GM19372 (cell line): ENCODE measurements around the gene JAM3.

Experiments
- ATAC-seq: cut with Tn5 transposase; IDR thresholded peaks from one replicate; pipeline ENCODE4 v1.9.1; 2021; ENCODE audit warnings: mild to moderate bottlenecking, low read depth, moderate library complexity; ENCODE audit not compliant: unreplicated experiment

Gene JAM3

DNA sequence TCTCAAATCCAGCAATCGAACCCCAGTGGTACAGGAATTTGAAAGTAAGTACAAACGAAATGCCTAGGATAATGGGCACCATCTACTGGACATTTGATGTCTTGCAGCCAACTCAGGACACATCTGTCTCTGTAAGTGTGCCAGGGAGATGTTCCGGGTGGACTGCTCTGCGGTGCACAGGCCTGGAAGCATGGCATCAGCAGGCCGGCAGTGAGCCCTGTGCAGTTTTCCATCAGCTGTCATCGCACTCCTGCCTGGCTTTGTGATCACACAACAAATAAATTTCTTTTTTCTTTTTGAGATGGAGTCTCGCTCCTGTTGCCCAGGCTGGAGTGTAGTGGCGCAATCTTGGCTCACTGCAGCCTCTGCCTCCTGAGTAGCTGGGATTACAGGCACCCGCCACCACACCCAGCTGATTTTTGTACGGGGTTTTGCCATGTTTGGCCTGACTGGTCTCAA lies 71.0 kb downstream of the JAM3 start:
- peak; percentile 79 for ATAC-seq

- ATAC-seq = no peak
Measured at GRCh38 chr11:134140961-134141490, 72.2 kb downstream of the JAM3 start.

GRCh38 chr11:134142536-134142935 lies 73.7 kb downstream of the JAM3 start:
- no peak for ATAC-seq

DNA sequence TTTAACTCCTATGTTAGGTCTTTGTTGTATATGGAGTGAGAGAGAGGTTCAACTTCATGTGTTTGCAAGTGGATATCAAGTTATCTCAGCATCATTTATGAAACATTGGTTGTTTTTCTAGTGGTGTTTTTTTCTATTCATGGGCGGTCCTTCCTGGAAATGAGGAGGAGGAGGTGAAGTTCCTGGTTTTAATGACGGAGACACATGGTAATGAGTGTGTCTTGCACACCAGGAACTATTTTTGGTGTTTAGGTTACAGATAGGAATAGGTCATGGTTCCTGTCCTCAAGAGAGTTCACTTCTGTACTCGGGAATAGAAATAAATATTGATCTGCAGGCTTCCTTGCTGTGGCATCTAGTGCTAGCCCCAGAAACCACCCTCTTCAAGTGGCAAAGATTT lies 74.9 kb downstream of the JAM3 start:
- ATAC-seq = no peak

GRCh38 chr11:134144744-134145143 lies 75.9 kb downstream of the JAM3 start:
- ATAC-seq = no peak

DNA sequence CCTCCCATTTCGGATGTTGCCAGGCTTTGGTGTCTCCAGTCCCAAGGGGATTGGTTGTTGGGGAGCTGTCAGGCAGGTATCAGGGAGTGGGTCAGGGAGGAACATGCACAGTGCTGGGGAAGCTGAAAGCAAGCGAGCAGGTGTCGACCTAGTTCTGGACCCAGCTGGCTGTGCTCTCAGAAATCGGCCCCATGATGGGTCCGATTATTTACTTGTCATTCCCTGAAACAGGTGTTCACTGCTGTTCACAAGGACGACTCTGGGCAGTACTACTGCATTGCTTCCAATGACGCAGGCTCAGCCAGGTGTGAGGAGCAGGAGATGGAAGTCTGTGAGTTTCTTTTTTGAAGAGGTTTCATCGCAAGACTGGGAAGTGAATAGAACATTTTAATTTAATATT lies 76.8 kb downstream of the JAM3 start:
- ATAC-seq = no peak

GRCh38 chr11:134146598-134146997 lies 77.7 kb downstream of the JAM3 start:
- ATAC-seq = no peak

GRCh38 chr11:134149371-134149770 lies 80.5 kb downstream of the JAM3 start:
- no peak for ATAC-seq

DNA sequence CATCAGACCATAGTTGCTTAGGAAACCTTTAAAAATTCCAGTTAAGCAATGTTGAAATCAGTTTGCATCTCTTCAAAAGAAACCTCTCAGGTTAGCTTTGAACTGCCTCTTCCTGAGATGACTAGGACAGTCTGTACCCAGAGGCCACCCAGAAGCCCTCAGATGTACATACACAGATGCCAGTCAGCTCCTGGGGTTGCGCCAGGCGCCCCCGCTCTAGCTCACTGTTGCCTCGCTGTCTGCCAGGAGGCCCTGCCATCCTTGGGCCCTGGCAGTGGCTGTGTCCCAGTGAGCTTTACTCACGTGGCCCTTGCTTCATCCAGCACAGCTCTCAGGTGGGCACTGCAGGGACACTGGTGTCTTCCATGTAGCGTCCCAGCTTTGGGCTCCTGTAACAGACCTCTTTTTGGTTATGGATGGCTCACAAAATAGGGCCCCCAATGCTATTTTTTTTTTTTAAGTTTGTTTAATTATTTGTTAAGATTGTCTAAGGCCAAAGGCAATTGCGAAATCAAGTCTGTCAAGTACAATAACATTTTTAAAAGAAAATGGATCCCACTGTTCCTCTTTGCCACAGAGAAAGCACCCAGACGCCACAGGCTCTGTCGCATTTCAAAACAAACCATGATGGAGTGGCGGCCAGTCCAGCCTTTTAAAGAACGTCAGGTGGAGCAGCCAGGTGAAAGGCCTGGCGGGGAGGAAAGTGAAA lies 81.5 kb downstream of the JAM3 start:
- ATAC-seq = no peak

DNA sequence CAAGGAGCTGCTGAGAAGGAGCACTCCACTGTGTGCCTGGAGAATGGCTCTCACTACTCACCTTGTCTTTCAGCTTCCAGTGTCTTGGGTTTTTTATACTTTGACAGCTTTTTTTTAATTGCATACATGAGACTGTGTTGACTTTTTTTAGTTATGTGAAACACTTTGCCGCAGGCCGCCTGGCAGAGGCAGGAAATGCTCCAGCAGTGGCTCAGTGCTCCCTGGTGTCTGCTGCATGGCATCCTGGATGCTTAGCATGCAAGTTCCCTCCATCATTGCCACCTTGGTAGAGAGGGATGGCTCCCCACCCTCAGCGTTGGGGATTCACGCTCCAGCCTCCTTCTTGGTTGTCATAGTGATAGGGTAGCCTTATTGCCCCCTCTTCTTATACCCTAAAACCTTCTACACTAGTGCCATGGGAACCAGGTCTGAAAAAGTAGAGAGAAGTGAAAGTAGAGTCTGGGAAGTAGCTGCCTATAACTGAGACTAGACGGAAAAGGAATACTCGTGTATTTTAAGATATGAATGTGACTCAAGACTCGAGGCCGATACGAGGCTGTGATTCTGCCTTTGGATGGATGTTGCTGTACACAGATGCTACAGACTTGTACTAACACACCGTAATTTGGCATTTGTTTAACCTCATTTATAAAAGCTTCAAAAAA lies 82.3 kb downstream of the JAM3 start:
- no peak for ATAC-seq

DNA sequence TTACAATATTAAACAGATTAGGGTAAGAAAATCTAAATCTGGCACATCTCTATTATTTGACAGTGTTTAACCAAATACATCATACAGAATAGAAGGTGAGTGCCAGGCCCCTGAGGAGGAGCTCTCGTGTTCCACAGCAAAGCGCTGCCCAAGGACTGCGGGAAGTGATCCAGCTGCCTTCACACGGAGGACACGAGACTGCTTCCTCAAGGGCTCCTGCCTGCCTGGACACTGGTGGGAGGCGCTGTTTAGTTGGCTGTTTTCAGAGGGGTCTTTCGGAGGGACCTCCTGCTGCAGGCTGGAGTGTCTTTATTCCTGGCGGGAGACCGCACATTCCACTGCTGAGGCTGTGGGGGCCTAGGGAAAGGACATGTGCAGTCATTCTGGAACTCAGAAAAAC lies 83.8 kb downstream of the JAM3 start:
- no peak for ATAC-seq

DNA sequence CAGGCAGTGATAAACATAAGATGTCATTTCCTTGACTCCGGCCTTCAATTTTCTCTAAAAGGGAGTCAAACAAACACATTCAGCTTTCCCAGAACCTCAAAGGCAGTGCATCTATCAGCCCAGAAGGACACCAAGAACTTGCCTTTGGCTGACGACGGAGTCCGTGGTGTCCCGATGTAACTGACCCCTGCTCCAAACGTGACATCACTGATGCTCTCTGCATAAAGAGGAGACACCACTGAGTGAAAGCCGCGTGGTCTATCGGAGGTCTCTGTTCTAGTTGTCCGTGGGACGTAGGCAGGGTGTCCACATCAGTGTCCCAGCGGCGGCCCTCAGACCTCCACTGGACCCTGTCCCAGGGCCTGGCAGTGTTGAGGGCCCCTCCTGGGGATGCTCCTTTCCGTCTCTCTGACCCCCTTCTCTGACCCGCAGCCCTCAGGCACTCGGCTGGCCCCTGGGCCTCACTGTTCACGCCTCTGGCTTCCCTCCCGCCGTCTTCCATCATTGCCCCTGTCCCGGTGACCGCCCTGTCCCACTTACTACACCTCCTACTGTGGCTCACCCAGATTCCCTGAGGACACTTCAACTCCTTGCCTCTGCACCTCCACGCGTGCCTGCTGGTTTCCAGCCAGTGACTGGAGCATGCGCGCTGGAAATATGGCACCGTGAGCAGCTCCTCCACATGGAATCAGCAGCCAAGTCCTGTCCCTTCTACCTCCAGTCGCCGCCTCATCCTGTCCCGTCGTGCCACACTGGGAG lies 84.5 kb downstream of the JAM3 start:
- ATAC-seq = no peak

DNA sequence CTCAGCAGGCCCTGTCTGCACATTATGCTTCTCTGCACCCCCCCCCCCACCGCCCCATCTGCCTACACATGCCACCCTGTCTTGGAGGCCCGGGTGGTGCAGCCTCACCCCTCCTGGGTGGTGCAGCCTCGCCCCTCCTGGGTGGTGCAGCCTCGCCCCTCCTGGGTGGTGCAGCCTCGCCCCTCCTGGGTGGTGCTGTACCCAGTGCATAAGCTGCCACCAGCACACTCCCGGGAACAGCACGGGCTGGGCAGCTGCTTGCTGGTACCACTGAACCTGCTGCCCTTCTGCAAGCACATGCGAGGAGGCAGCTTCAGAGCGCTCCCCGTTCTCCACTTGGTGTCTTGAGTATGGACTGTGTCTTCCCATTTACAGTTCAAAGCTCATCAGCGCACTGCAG lies 85.6 kb downstream of the JAM3 start:
- ATAC-seq = no peak

GRCh38 chr11:134155456-134155855 lies 86.6 kb downstream of the JAM3 start:
- no peak for ATAC-seq

DNA sequence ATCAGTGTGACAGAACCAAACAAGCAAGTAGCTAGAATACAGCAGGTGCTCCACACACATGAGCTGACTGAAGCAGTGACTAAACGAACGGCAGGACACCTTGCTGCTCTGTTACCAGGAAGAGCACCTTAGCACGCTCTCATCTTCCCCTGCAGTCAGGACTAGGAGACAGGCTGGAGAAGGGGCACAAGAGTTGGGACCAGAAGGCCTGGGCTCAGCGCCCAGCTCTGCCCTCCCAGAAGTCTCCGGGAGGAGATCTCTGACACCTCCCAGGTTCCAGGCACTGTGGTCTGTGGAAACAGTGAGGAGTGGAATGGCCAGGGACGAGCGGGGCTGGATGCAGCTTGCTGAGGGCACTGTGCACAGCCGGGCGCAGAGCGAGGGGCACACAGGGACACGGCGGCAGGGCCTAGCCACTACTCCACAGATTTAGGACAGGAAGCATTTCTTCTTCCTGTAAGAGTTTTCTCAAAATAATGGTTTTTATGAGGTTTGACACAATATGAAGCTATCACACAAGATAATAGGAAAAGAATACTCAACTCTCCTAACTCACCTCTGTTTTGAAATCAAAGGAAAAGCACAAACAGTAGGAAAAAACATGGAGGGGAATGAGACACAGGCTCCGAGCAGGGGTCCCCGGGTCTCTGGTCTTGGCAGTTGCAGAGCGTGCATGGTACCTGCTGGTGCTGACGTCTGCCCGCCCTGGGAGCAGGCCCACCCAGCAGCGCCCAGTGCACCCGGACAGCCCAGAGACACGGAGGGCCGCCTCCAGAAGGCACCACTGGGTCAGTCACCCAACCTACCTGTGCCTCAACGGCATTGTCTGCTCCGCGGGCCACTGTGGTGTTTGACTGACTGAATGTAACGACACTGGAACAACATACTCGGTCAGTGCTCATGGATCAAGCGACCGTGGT lies 87.3 kb downstream of the JAM3 start:
- no peak for ATAC-seq

DNA sequence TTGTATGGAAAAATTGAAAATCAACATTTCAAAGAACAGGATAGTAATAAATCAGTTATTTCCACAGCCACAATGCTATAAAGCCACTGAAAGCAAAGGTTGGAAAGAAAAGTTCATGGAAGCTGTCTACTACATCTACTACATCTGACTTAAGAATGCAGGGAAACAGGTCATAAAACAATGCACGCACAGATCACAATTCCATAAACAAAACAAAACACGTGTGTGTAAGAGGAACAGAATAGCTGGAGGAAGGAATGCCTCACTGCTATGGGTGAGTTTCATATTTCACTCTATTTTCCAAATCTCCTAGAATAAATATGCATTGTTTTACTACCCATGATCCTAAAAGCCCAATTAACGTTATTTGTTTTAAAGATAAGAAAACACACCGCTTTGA lies 88.6 kb downstream of the JAM3 start:
- no peak for ATAC-seq

GRCh38 chr11:134158023-134158422 lies 89.2 kb downstream of the JAM3 start:
- no peak for ATAC-seq

GRCh38 chr11:134159652-134160051 lies 90.8 kb downstream of the JAM3 start:
- no peak for ATAC-seq

- no peak for ATAC-seq
Measured at GRCh38 chr11:134164490-134165370, 95.9 kb downstream of the JAM3 start.
